OCI-LY1 (cell line): ENCODE data around the gene ARFGAP1.

Experiments
- H2AFZ ChIP-seq: fragments of 200-600 bp; sonication (generic), shearing (Covaris generic); 2 replicates; pipeline ENCODE4 v1.6.0; 2014; ENCODE audit warnings: antibody characterized with exemption, mild to moderate bottlenecking, low read length
- H3F3A ChIP-seq: fragments of 200-600 bp; sonication (generic), shearing (Covaris generic); 2 replicates; pipeline ENCODE4 v1.6.0; 2014; ENCODE audit warnings: mild to moderate bottlenecking, antibody characterized with exemption, low read length, moderate library complexity; ENCODE audit not compliant: insufficient read depth
- H3K27ac ChIP-seq: fragments of 200-600 bp; sonication (generic); 2 replicates; pipeline ENCODE4 v1.5.1; 2014; ENCODE audit warnings: low read length, mixed run types, mild to moderate bottlenecking, low read depth; ENCODE audit not compliant: poor library complexity, severe bottlenecking
- H3K27me3 ChIP-seq: fragments of 200-600 bp; sonication (generic); 2 replicates; pipeline ENCODE4 v1.6.0; 2014; ENCODE audit warnings: antibody characterized with exemption, mild to moderate bottlenecking, low read length, moderate library complexity; ENCODE audit not compliant: insufficient read depth
- H3K36me3 ChIP-seq: fragments of 200-600 bp; sonication (generic); 2 replicates; pipeline ENCODE4 v1.6.1; 2014; ENCODE audit warnings: mild to moderate bottlenecking, antibody characterized with exemption, low read length, moderate library complexity, mixed read lengths; ENCODE audit not compliant: insufficient read depth
- H3K4me1 ChIP-seq: fragments of 200-600 bp; sonication (generic); 2 replicates; pipeline ENCODE4 v1.5.1; 2014; ENCODE audit warnings: mild to moderate bottlenecking, low read length, moderate library complexity; ENCODE audit not compliant: insufficient read depth, severe bottlenecking
- H3K4me2 ChIP-seq: fragments of 200-600 bp; sonication (generic), shearing (Covaris generic); 2 replicates; pipeline ENCODE4 v1.6.1; 2014; ENCODE audit warnings: low read length
- H3K4me3 ChIP-seq: fragments of 200-600 bp; sonication (generic); 2 replicates; pipeline ENCODE4 v1.5.1; 2014; ENCODE audit warnings: low read length, low read depth, mild to moderate bottlenecking, mixed read lengths; ENCODE audit not compliant: poor library complexity, severe bottlenecking
- H3K79me2 ChIP-seq: fragments of 200-600 bp; shearing (Covaris generic); 2 replicates; pipeline ENCODE4 v1.6.1; 2016; ENCODE audit warnings: mixed run types, low read length, mixed read lengths; ENCODE audit not compliant: insufficient read depth
- H3K9ac ChIP-seq: fragments of 200-600 bp; sonication (generic), shearing (Covaris generic); 2 replicates; pipeline ENCODE4 v1.6.1; 2014; ENCODE audit warnings: mild to moderate bottlenecking, low read length, mixed read lengths
- H3K9me2 ChIP-seq: fragments of 200-600 bp; sonication (generic), shearing (Covaris generic); 2 replicates; pipeline ENCODE4 v1.6.1; 2014; ENCODE audit warnings: low read depth, mild to moderate bottlenecking, low read length, mixed read lengths
- H3K9me3 ChIP-seq: fragments of 200-600 bp; shearing (Covaris generic); 2 replicates; pipeline ENCODE4 v1.6.1; 2014; ENCODE audit warnings: low read length, mixed read lengths
- H4K20me1 ChIP-seq: fragments of 200-600 bp; sonication (generic), shearing (Covaris generic); 2 replicates; pipeline ENCODE4 v1.6.0; 2016; ENCODE audit warnings: mild to moderate bottlenecking, low read length; ENCODE audit not compliant: insufficient read depth
- EZH2 ChIP-seq: fragments of 200-600 bp; sonication (generic), shearing (Covaris generic); IDR thresholded peaks from 2 replicates; pipeline ENCODE4 v1.8.0; 2017; ENCODE audit warnings: borderline replicate concordance, mixed run types, mild to moderate bottlenecking, antibody characterized with exemption, low read length, moderate library complexity, mixed read lengths
- TF ChIP-seq, protein P1 (sequence below): fragments of 200-600 bp; sonication (generic), shearing (Covaris generic); IDR thresholded peaks from 2 replicates; pipeline ENCODE4 v1.5.1; 2017; ENCODE audit warnings: mild to moderate bottlenecking, antibody characterized with exemption, low read length, moderate library complexity, mixed read lengths

ARFGAP1 gene

DNA sequence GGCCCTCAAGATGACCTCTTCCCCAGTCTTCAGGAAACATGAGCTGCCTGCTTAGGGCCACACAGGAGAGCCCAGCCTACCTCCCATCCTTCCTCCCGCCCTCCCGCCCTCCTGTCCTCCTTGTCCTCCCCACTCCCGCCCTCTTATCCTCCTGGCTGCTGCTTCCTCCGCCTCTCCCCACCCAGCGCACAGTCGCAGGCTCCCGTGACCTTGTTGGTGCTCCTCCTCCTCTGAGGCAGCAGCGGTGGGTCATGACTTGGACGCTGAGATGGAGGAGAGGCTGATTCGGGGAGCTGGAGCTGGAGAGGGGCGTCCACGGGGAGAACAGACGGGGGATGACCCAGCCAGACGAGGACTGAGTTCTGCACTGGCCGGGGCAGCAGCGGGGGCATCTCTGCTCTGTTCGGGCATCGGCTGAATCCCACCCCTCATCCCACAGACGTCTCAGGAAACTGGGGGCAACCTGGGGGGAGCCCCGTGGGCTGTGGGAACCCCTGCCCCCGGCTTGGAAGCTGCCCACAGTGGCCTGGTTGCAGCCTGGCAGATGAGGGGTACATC, 56.2 kb downstream of the ARFGAP1 start:
- Histone ChIP-seq H3K4me2 (no peak overlapping the region), H3K9me2 (no peaks in the 10 kb centered on the region), H3K27me3 (peaks cover 7% of the 10 kb centered on the region; the same call in 1 of the 2 replicates), H3K4me3 (no peak overlapping the region), H3K9me3 (no peaks in the 10 kb centered on the region), H3K36me3 (no peaks in the 10 kb centered on the region; the same call in 1 of the 2 replicates), H3K27ac (no peak overlapping the region), H3K9ac (no peak overlapping the region), H3K4me1 (no peaks in the 10 kb centered on the region), H4K20me1 (no peaks in the 10 kb centered on the region), H2AFZ (no peak overlapping the region), H3K79me2 (no peaks in the 10 kb centered on the region), H3F3A (no peaks in the 10 kb centered on the region)
- TF ChIP-seq, protein P1, sequence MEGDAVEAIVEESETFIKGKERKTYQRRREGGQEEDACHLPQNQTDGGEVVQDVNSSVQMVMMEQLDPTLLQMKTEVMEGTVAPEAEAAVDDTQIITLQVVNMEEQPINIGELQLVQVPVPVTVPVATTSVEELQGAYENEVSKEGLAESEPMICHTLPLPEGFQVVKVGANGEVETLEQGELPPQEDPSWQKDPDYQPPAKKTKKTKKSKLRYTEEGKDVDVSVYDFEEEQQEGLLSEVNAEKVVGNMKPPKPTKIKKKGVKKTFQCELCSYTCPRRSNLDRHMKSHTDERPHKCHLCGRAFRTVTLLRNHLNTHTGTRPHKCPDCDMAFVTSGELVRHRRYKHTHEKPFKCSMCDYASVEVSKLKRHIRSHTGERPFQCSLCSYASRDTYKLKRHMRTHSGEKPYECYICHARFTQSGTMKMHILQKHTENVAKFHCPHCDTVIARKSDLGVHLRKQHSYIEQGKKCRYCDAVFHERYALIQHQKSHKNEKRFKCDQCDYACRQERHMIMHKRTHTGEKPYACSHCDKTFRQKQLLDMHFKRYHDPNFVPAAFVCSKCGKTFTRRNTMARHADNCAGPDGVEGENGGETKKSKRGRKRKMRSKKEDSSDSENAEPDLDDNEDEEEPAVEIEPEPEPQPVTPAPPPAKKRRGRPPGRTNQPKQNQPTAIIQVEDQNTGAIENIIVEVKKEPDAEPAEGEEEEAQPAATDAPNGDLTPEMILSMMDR, result no peak
- TF ChIP-seq EZH2, result no peak

DNA sequence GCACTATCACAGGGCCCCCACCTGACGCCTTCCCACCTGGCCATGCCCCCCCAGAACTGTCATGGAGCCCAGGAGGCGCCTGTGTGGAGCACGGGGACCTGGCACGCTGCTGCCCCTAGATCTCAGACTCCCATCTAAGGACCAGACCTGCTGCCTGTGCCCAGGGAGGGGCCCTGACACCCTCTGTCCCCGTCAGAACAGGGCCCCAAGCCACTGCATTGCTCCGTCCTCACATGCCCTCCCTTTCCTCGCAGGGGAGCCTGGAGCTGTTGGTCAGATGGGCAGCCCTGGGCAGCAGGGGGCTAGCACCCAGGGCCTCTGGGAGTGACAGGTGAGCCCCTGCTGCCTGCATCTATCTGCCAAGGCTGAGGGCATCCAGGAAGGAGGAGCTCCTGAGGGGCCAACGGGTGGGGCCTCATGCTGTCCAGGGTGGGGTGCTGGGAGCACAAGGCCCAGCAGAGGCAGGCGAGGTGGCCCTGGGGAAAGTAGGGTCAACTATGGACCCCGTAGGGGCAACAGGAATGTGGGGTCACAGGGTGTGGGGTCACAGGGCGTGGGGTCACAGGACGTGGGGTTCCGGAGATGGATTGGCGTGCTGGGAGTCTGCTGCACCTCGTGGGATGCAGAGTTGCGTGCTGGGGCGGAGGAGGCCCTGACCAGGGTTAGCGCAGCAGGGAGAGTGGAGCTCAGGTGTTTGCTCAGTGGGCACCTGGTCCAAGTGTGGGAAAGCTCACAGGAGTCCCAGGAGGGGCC, 56.9 kb downstream of the ARFGAP1 start:
- Histone ChIP-seq H3F3A (no peaks in the 10 kb centered on the region), H2AFZ (no peak overlapping the region), H4K20me1 (no peaks in the 10 kb centered on the region), H3K9me2 (no peaks in the 10 kb centered on the region), H3K4me3 (no peak overlapping the region), H3K79me2 (no peaks in the 10 kb centered on the region), H3K27ac (no peak overlapping the region), H3K4me1 (no peaks in the 10 kb centered on the region), H3K9ac (no peak overlapping the region), H3K4me2 (no peak overlapping the region), H3K36me3 (no peaks in the 10 kb centered on the region; the same call in 1 of the 2 replicates), H3K9me3 (no peaks in the 10 kb centered on the region), H3K27me3 (peaks cover 7% of the 10 kb centered on the region; the same call in 1 of the 2 replicates)
- TF ChIP-seq EZH2, result no peak
- TF ChIP-seq, protein P1, result no peak

DNA sequence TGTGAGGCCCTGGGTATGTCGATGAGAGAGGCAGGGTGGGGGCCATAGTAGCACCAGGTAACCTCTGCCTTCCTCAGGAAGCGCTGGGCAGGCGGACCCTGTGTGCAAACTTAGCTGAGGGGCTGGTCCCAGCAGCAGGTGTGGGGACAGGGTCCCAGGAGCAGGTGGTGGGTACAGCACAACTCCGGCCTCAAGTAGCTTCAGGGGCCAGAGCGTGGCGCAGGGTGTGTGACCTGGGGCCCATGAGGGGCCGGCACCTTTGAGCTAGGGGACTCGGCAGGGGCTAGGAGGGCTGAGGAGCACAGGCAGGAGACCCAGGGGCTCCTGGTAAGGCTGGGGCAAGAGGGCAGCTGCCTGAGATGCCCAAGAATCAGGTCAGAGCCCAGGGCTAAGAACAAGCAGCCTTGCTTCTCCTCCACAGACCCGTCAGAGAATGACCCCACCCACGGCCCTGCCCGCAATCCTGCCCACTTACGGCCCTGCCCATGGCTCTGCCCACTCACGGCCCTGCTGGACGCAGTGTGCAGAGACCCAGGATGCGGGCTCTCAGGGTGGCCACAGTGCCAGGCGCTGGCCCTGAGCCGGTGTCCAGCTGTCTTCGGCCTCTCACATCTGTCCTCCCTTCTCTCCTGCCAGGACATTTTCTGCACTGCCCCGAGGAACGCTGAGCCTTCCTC, 57.6 kb downstream of the ARFGAP1 start:
- Histone ChIP-seq H3K4me2 (no peak overlapping the region), H2AFZ (no peak overlapping the region), H4K20me1 (no peaks in the 10 kb centered on the region)

More for the DNA sequence above, 57.6 kb downstream of the ARFGAP1 start:
- Histone ChIP-seq H3K27me3 (peaks cover 7% of the 10 kb centered on the region; the same call in 1 of the 2 replicates), H3K36me3 (no peaks in the 10 kb centered on the region; the same call in 1 of the 2 replicates), H3K27ac (no peak overlapping the region), H3K9me2 (no peaks in the 10 kb centered on the region), H3K4me3 (no peak overlapping the region), H3K9me3 (no peaks in the 10 kb centered on the region), H3K4me1 (no peaks in the 10 kb centered on the region), H3K79me2 (no peaks in the 10 kb centered on the region), H3K9ac (no peak overlapping the region), H3F3A (no peaks in the 10 kb centered on the region)
- TF ChIP-seq, protein P1, result no peak
- no peak for TF ChIP-seq EZH2
